Osteoblast (primary cell): ENCODE results near the gene PDZD8. TPM values are rescaled to one million over a fixed set of nuclear protein-coding genes. Genes with fewer than 3 reads are reported as not detected.

Experiments used
- DNase-seq: peaks from one replicate; pipeline ENCODE4 v3.0.0; 2011; ENCODE audit warnings: low spot score, mixed read lengths; ENCODE audit not compliant: insufficient read length; ENCODE audit errors: missing footprints
- H2AFZ ChIP-seq: 2 replicates; pipeline ENCODE4 v1.6.0; 2011; ENCODE audit warnings: mild to moderate bottlenecking, low read length
- H3K27ac ChIP-seq: 2 replicates; pipeline ENCODE4 v1.5.1; 2011; ENCODE audit warnings: mild to moderate bottlenecking, low read depth, low read length, moderate library complexity
- H3K27me3 ChIP-seq: 2 replicates; pipeline ENCODE4 v1.6.0; 2012; ENCODE audit warnings: mild to moderate bottlenecking, control low read depth, inconsistent platforms, low read length, moderate library complexity; ENCODE audit not compliant: insufficient read depth
- H3K36me3 ChIP-seq: 2 replicates; pipeline ENCODE4 v1.5.1; 2011; ENCODE audit warnings: mild to moderate bottlenecking, low read length, control low read depth, moderate library complexity; ENCODE audit not compliant: insufficient read depth
- H3K4me1 ChIP-seq: 2 replicates; pipeline ENCODE4 v1.5.1; 2011; ENCODE audit warnings: mild to moderate bottlenecking, low read length, control low read depth, moderate library complexity; ENCODE audit not compliant: insufficient read depth
- H3K4me2 ChIP-seq: 2 replicates; pipeline ENCODE4 v1.6.0; 2011; ENCODE audit warnings: mild to moderate bottlenecking, low read length; ENCODE audit not compliant: insufficient read depth
- H3K4me3 ChIP-seq: fragments of 200-600 bp; sonication (generic); 3 replicates; pipeline ENCODE4 v1.5.1; 2012; ENCODE audit warnings: mild to moderate bottlenecking, low read length, inconsistent platforms; ENCODE audit not compliant: insufficient read depth
- H3K79me2 ChIP-seq: 2 replicates; pipeline ENCODE4 v1.6.0; 2012; ENCODE audit warnings: mild to moderate bottlenecking, low read length, control low read depth, inconsistent platforms; ENCODE audit not compliant: insufficient read depth
- H3K9me3 ChIP-seq: 2 replicates; pipeline ENCODE4 v1.5.1; 2011; ENCODE audit warnings: low read depth, low read length, control low read depth
- H4K20me1 ChIP-seq: 2 replicates; pipeline ENCODE4 v1.6.0; 2012; ENCODE audit warnings: mild to moderate bottlenecking, low read length, control low read depth; ENCODE audit not compliant: insufficient read depth
- total RNA-seq: library from RNA; depleted of rRNA; stranded (reverse); fragments of >200 nt; gene quantifications from 2 replicates; pipeline ENCODE4 v1.2.3, GENCODE V29; 2012
- TF ChIP-seq, protein P1 (sequence below): IDR thresholded peaks from 2 replicates; pipeline ENCODE4 v1.5.1; 2011; ENCODE audit warnings: mild to moderate bottlenecking, low read depth, low read length, moderate library complexity; ENCODE audit errors: extremely low read depth

The PDZD8 gene
- total RNA-seq, 1 donor: 35.8 TPM

- Histone ChIP-seq H3K27ac (no peak overlapping the region), H3K4me1 (no peaks in the 10 kb centered on the region), H3K27me3 (peaks cover 24% of the 10 kb centered on the region), H3K79me2 (no peaks in the 10 kb centered on the region), H2AFZ (no peak overlapping the region), H3K9me3 (no peaks in the 10 kb centered on the region), H3K4me2 (no peak overlapping the region), H3K36me3 (no peaks in the 10 kb centered on the region), H3K4me3 (no peak overlapping the region), H4K20me1 (no peaks in the 10 kb centered on the region)
- TF ChIP-seq, protein P1, sequence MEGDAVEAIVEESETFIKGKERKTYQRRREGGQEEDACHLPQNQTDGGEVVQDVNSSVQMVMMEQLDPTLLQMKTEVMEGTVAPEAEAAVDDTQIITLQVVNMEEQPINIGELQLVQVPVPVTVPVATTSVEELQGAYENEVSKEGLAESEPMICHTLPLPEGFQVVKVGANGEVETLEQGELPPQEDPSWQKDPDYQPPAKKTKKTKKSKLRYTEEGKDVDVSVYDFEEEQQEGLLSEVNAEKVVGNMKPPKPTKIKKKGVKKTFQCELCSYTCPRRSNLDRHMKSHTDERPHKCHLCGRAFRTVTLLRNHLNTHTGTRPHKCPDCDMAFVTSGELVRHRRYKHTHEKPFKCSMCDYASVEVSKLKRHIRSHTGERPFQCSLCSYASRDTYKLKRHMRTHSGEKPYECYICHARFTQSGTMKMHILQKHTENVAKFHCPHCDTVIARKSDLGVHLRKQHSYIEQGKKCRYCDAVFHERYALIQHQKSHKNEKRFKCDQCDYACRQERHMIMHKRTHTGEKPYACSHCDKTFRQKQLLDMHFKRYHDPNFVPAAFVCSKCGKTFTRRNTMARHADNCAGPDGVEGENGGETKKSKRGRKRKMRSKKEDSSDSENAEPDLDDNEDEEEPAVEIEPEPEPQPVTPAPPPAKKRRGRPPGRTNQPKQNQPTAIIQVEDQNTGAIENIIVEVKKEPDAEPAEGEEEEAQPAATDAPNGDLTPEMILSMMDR: no peak
- DNase-seq: no peak
Measured at GRCh38 chr10:117262903-117263293, 112.3 kb downstream of the PDZD8 start.

- H3K4me1 ChIP-seq: no peaks in the 10 kb centered on the region
- H3K27me3 ChIP-seq: peaks cover 24% of the 10 kb centered on the region
- H3K4me3 ChIP-seq: no peak overlapping the region
- H4K20me1 ChIP-seq: no peaks in the 10 kb centered on the region
- H3K36me3 ChIP-seq: no peaks in the 10 kb centered on the region
- no peak overlapping the region for H3K27ac ChIP-seq
- H3K9me3 ChIP-seq: no peaks in the 10 kb centered on the region
- TF ChIP-seq, protein P1: no peak
- H3K4me2 ChIP-seq: no peak overlapping the region
- DNase-seq: no peak
- H3K79me2 ChIP-seq: no peaks in the 10 kb centered on the region
- no peak overlapping the region for H2AFZ ChIP-seq
Measured at GRCh38 chr10:117262291-117262902, 112.8 kb downstream of the PDZD8 start.

DNA sequence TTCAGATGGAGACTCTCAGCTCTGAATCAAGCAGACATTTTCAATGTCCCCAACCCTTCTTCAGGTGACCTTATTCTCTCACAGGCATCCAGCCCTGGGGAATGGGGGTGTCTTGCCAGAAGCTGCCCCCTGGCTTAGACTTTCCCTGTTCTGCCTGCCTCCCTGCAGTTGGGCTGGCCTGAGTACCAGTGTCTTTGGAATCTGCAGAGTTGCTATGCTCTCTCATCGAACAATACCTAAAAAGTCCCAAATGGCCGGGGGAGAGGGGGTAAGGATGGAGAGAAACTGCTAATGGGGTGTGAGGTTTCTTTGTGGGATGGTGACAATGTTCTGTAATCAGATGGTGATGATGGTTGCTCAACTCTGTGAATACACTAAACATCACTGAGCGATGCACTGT is 113.7 kb downstream of the PDZD8 start:
- H3K27ac ChIP-seq: no peak overlapping the region
- H3K4me3 ChIP-seq: no peak overlapping the region
- no peak for DNase-seq
- no peak overlapping the region for H2AFZ ChIP-seq
- H3K9me3 ChIP-seq: no peaks in the 10 kb centered on the region
- H3K4me2 ChIP-seq: no peak overlapping the region
- H3K4me1 ChIP-seq: no peaks in the 10 kb centered on the region
- H3K36me3 ChIP-seq: no peaks in the 10 kb centered on the region
- TF ChIP-seq, protein P1: no peak
- H3K79me2 ChIP-seq: no peaks in the 10 kb centered on the region
- no peaks in the 10 kb centered on the region for H4K20me1 ChIP-seq
- peaks cover 24% of the 10 kb centered on the region for H3K27me3 ChIP-seq

DNA sequence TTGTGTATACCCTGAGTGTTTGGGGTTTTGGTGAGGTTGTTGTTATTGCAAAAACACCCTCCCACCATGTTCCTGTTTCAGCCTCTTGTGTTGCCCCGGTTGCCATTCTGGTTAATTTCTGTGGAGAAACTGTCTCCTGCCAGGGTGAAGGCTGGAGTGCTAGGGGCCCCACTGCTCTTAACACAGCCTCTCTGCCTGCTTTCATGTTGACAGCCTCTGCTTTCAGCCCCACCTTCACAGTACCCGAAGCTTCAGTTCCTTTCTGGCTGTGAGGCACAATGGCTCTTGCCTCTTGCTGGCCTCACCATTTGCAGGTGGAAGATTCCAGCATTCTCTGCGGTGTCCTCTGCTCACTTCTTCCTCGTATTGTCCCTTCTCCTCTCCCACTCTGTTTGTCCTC is 115.2 kb downstream of the PDZD8 start:
- Histone ChIP-seq H3K27ac (no peak overlapping the region), H3K4me3 (no peak overlapping the region), H3K4me2 (no peak overlapping the region), H3K4me1 (no peaks in the 10 kb centered on the region), H3K27me3 (peaks cover 24% of the 10 kb centered on the region), H3K36me3 (no peaks in the 10 kb centered on the region), H2AFZ (no peak overlapping the region), H3K9me3 (no peaks in the 10 kb centered on the region), H4K20me1 (no peaks in the 10 kb centered on the region), H3K79me2 (no peaks in the 10 kb centered on the region)
- no peak for DNase-seq
- TF ChIP-seq, protein P1: no peak
